22Rv1 (cell line): ENCODE measurements around the gene P2RY11.

Experiments
- CTCF ChIP-seq: fragments of 450-650 bp; IDR thresholded peaks from 2 replicates; pipeline ENCODE4 v1.5.1; 2017; ENCODE audit warnings: mild to moderate bottlenecking
- ZFX ChIP-seq: fragments of 450-650 bp; IDR thresholded peaks from 2 replicates; pipeline ENCODE4 v1.6.1; 2017; ENCODE audit warnings: antibody characterized with exemption, borderline replicate concordance

DNA sequence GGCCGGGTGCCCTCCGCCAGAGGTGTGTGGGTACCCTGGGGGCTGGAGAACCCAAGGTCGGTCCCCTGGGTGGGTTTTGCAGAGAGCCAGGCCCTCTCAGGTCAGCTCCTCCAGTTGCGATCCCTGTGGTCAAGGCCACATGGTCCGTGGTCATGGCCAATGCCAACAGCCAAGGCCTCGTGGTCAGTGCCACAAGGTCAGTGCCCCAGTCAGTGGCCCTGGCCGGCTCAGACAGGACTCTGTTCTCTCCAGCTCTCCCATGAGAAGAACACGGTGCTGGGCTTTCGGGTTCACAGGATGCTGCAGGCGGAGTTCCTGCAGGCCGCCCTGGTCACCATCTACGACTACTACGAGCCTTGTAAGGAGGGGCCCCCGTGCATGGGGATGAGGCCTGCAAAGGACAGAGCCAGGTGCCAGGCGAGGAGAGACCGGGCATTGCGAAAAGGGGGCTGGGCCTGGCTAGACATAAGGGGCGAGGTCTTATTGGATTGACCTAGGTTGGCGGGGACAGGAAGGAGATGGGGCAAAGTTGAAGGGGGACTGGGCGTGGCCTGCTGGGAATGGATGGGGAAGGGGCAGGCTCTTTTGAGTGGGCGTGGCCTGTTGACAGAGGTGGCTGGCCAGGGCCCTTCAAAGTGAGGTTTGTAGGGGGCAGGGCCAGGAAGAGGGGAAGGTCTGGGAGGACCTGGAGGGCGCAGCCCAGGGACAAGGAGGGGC, 40.6 kb upstream of the P2RY11 start:
- no peak for TF ChIP-seq CTCF
- TF ChIP-seq ZFX: no peak
